Pancreas (tissue), 10 donors: ENCODE measurements around the gene ZNF280D. TPM values are rescaled to one million over a fixed set of nuclear protein-coding genes. Genes with fewer than 3 reads are reported as not detected.

Experiments used
- ATAC-seq, 4 donors: fragments of 200-7000 bp; cut with Tn5 transposase; one replicate each; pipeline versions ENCODE4 v1.8.0 to v1.9.1; 2020; ENCODE audit warnings: mild to moderate bottlenecking in 4 of 4, moderate library complexity in 4 of 4
- DNase-seq, 6 donors: peaks; one replicate each; pipeline ENCODE4 v3.0.0-alpha.2; 2020
- FAIRE-seq: peaks from 2 replicates; lab custom pipeline; 2012; peaks lifted over from hg19 to GRCh38; lab: Jason Lieb, UNC
- H3K27ac ChIP-seq, 4 donors: fragments of 200-600 bp; sonication (generic); 1 replicate in 3 of 4; 2 replicates in 1 of 4; pipeline versions ENCODE4 v1.5.0 to v1.8.0; 2020
- H3K27me3 ChIP-seq, 4 donors: fragments of 200-600 bp; one replicate each; pipeline ENCODE4 v1.8.0; 2021
- H3K36me3 ChIP-seq, 3 donors: fragments of 200-600 bp; sonication (generic) in 1 of 3; one replicate each; pipeline versions ENCODE4 v1.5.0 to v1.8.0; 2020 to 2021
- H3K4me1 ChIP-seq, 3 donors: fragments of 200-600 bp; one replicate each; pipeline ENCODE4 v1.8.0; 2021
- H3K4me3 ChIP-seq, 4 donors: fragments of 200-600 bp; sonication (generic) in 2 of 4; one replicate each; pipeline versions ENCODE4 v1.5.0 to v1.8.0; 2020 to 2021
- H3K9me3 ChIP-seq, 4 donors: fragments of 200-600 bp; one replicate each; pipeline ENCODE4 v1.8.0; 2021
- CTCF ChIP-seq, 4 donors: fragments of 200-600 bp; sonication (generic) in 3 of 4; IDR thresholded peaks; one replicate each; pipeline versions ENCODE4 v1.5.0 to v1.8.0; 2021; ENCODE audit warnings: antibody characterized with exemption in 4 of 4
- WGBS, 2 donors: extraction: QIAGEN DNeasy Blood & Tissue Kit; methylation state at CpG; one replicate each; pipeline ENCODE4 v1.1.7; 2013; 5-methylcytosine and 5-hydroxymethylcytosine counted together
- intact Hi-C, 3 donors: fragments of 100-400 bp; cut with DNase I; formaldehyde crosslinking; loops; one replicate each; pipeline versions ENCODE4 v1.11.1 to v1.14.2; 2022
- polyA plus RNA-seq, 2 donors: library from polyadenylated mRNA; stranded (reverse); fragments of 200-250 nt; gene quantifications; one replicate each; pipeline ENCODE4 v1.2.3, GENCODE V29; 2013
- total RNA-seq, 6 donors: library from RNA; stranded (reverse); fragmentation: NEBNext Ultra II Directional in 4 of 6; extraction: Animal tissue kit (Norgen Biotek cat#: 25700) in 4 of 6; gene quantifications; one replicate each; pipeline versions ENCODE4 v1.2.1 to v1.2.4, GENCODE V29; 2021 to 2023
- donor health status: healthy with polysubstance abuse.
- donor health status: DM: no; HTN: no; CAD: no; lungs with moderate emphysema.
- donor health status: DM: no; HTN: no; CAD: no.
- donor health status: control.
- donor health status: control.
- donor health status: Bipolar disorder and iron deficiency.
- donor health status: DM: yes; HTN: yes; CAD: no.
- donor health status: DM: no; HTN: no; CAD: no.
- donor health status: DM: no; HTN: no; CAD: no.
- donor health status: DM: yes; HTN: yes; CAD: no.

ZNF280D gene
- total and polyA plus RNA-seq, 8 donors = 13.9 to 31.6 (median 23.1) TPM

DNA sequence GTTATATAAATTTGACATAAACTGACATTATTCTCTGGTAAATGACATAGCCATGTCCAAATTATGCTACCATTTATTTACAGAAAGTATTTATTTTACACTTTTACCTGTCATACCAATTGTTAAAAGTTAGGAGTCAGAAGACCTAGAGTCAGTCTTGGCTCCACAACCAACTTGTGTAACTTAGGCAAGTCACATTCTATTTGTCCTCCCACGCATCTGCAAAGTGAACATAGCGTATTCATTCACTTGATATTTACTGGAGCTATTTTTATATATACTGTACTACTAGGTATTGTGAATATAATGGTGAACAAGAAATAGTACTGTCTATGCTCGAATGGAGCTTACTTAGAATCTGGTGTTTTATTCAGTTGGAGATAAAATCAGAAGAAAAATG lies 78.7 kb downstream of the ZNF280D start:
- Histone ChIP-seq H3K9me3 (no peaks in the 10 kb centered on the region), H3K36me3 (no peaks in the 10 kb centered on the region), H3K4me3 (no peak overlapping the region), H3K27me3 (no peaks in the 10 kb centered on the region), H3K27ac (no peak overlapping the region), H3K4me1 (no peaks in the 10 kb centered on the region)
- TF ChIP-seq CTCF (IDR thresholded peaks at IDR 0.05) = no peak
- FAIRE-seq (no peak), ATAC-seq (no peak), DNase-seq (no peak)
- WGBS, 2 donors = 93 to 94% methylated on average over 3 of the region's 3 CpGs
- intact Hi-C loops = no loop called here

DNA sequence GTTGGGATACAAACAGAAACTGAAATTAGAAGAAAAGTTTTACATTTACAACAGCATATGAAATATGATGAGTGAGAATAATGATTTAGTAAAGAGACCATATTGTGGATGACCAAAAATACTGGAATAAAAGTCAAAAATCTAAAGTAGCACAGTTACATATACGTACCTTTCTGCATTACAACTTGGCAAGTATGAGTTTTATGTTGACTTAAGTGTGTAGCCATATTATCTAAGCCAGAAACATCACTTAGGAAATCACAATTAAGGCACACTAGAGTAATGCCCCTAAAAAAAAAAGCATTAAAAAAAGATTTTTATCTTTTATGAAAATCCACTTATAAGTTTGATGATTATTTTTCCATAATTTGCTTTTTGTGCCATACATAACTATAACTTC lies 79.1 kb downstream of the ZNF280D start:
- intact Hi-C loops = no loop called here
- DNase-seq (no peak), ATAC-seq (no peak), FAIRE-seq (no peak)
- no peaks in the 10 kb centered on the region for H3K27me3 ChIP-seq
- no peak overlapping the region for H3K27ac ChIP-seq
- H3K4me3 ChIP-seq = no peak overlapping the region
- no peaks in the 10 kb centered on the region for H3K36me3 ChIP-seq
- WGBS, 2 donors = 84 to 92% methylated on average over 1 of the region's 1 CpG
- TF ChIP-seq CTCF (IDR thresholded peaks at IDR 0.05) = no peak
- H3K9me3 ChIP-seq = no peaks in the 10 kb centered on the region
- H3K4me1 ChIP-seq = no peaks in the 10 kb centered on the region

GRCh38 chr15:56653787-56654186 lies 79.5 kb downstream of the ZNF280D start:
- TF ChIP-seq CTCF (IDR thresholded peaks at IDR 0.05) = no peak
- Histone ChIP-seq H3K4me1 (no peaks in the 10 kb centered on the region), H3K4me3 (no peak overlapping the region), H3K27ac (no peak overlapping the region), H3K27me3 (no peaks in the 10 kb centered on the region), H3K9me3 (no peaks in the 10 kb centered on the region), H3K36me3 (no peaks in the 10 kb centered on the region)
- intact Hi-C loops = no loop called here
- ATAC-seq (peak in 1 of 4 donors; percentile 39), FAIRE-seq (no peak), DNase-seq (no peak)
- WGBS, 2 donors = 76 to 83% methylated on average over 3 of the region's 3 CpGs

DNA sequence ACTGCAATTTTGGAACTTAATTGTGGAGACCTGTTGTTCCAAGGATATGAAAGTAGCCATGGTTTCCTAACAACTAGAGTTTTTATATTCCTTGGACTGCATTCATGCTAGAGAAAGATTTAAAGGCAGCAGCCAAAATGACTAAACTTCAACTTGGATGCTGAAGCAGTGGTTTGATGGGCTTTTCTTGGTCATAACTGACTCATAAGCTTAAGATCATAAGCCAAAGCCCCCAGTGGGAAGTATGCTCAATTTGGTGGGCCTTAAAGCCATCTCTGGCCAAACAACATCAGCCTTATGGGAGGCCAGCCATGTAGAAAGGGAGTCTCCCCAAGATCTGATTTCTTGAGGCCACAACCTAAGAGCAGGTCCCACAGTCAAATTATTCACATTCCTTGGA lies 80.2 kb downstream of the ZNF280D start:
- Histone ChIP-seq H3K36me3 (no peaks in the 10 kb centered on the region), H3K4me1 (no peaks in the 10 kb centered on the region), H3K9me3 (no peaks in the 10 kb centered on the region), H3K27me3 (no peaks in the 10 kb centered on the region), H3K4me3 (no peak overlapping the region), H3K27ac (no peak overlapping the region)
- TF ChIP-seq CTCF (IDR thresholded peaks at IDR 0.05) = no peak
- FAIRE-seq = no peak
- no peak for ATAC-seq
- no peak for DNase-seq
- intact Hi-C loops = no loop called here

- no peak overlapping the region for H3K27ac ChIP-seq
- H3K4me3 ChIP-seq = no peak overlapping the region
- intact Hi-C loops = no loop called here
- H3K4me1 ChIP-seq = no peaks in the 10 kb centered on the region
- H3K36me3 ChIP-seq = no peaks in the 10 kb centered on the region
- no peaks in the 10 kb centered on the region for H3K9me3 ChIP-seq
- ATAC-seq = no peak
- FAIRE-seq = no peak
- TF ChIP-seq CTCF (IDR thresholded peaks at IDR 0.05) = no peak
- no peaks in the 10 kb centered on the region for H3K27me3 ChIP-seq
- 72 to 100% methylated on average over 2 of the region's 2 CpGs for WGBS, 2 donors
- no peak for DNase-seq
Observed at GRCh38 chr15:56648311-56648710, 85.0 kb downstream of the ZNF280D start.
